ENCODE results near the gene LRRTM4. TPM values are rescaled to one million over a fixed set of nuclear protein-coding genes. Genes with fewer than 3 reads are reported as not detected.

LRRTM4 gene
- total RNA-seq, 1 experiment from 2014 or later, result 0.23 TPM

- BruUV-seq (replicated peaks), result no TSS peak
- Histone ChIP-seq H3K9me3 (ENCODE audit: control insufficient read depth, insufficient read depth, low read depth, low read length) (no peaks in the 10 kb centered on the region), H3K36me3 (ENCODE audit: control insufficient read depth, insufficient read depth, low read length) (no peaks in the 10 kb centered on the region), H3K27ac (ENCODE audit: low read length) (no peak overlapping the region), H3K4me3 (ENCODE audit: low read depth in 2 of 2, low read length in 2 of 2) (no peak overlapping the region), H3K27me3 (ENCODE audit: control insufficient read depth, insufficient read depth, low read length) (no peaks in the 10 kb centered on the region), H3K4me1 (ENCODE audit: control insufficient read depth, insufficient read depth, low read length) (no peaks in the 10 kb centered on the region)
- ATAC-seq, result no peak
- intact Hi-C loops (cut with micrococcal nuclease; ENCODE audit: unreplicated experiment), result no loop called here
- in situ Hi-C loops (cut with HindIII; ENCODE audit: low pct_unique_long_range_greater_than_20kb, low sequenced_read_pairs), result no loop called here
- POLR2A ChIA-PET, result no interaction called here
- no peak for DNase-seq (ENCODE audit: low read depth, low spot score)
- TF ChIP-seq SIN3A (IDR thresholded peaks at IDR 0.05; ENCODE audit: borderline replicate concordance, insufficient read depth, low read depth, low read length) (no peak), TCF7L2 (IDR thresholded peaks at IDR 0.05; ENCODE audit: low read depth, low read length) (no peak), POLR2AphosphoS5 (IDR thresholded peaks at IDR 0.05; ENCODE audit: low read depth, low read length) (no peak)
- TF ChIP-seq, protein P1, sequence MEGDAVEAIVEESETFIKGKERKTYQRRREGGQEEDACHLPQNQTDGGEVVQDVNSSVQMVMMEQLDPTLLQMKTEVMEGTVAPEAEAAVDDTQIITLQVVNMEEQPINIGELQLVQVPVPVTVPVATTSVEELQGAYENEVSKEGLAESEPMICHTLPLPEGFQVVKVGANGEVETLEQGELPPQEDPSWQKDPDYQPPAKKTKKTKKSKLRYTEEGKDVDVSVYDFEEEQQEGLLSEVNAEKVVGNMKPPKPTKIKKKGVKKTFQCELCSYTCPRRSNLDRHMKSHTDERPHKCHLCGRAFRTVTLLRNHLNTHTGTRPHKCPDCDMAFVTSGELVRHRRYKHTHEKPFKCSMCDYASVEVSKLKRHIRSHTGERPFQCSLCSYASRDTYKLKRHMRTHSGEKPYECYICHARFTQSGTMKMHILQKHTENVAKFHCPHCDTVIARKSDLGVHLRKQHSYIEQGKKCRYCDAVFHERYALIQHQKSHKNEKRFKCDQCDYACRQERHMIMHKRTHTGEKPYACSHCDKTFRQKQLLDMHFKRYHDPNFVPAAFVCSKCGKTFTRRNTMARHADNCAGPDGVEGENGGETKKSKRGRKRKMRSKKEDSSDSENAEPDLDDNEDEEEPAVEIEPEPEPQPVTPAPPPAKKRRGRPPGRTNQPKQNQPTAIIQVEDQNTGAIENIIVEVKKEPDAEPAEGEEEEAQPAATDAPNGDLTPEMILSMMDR (IDR thresholded peaks at IDR 0.05), result no peak
- TF ChIP-seq, protein P2, sequence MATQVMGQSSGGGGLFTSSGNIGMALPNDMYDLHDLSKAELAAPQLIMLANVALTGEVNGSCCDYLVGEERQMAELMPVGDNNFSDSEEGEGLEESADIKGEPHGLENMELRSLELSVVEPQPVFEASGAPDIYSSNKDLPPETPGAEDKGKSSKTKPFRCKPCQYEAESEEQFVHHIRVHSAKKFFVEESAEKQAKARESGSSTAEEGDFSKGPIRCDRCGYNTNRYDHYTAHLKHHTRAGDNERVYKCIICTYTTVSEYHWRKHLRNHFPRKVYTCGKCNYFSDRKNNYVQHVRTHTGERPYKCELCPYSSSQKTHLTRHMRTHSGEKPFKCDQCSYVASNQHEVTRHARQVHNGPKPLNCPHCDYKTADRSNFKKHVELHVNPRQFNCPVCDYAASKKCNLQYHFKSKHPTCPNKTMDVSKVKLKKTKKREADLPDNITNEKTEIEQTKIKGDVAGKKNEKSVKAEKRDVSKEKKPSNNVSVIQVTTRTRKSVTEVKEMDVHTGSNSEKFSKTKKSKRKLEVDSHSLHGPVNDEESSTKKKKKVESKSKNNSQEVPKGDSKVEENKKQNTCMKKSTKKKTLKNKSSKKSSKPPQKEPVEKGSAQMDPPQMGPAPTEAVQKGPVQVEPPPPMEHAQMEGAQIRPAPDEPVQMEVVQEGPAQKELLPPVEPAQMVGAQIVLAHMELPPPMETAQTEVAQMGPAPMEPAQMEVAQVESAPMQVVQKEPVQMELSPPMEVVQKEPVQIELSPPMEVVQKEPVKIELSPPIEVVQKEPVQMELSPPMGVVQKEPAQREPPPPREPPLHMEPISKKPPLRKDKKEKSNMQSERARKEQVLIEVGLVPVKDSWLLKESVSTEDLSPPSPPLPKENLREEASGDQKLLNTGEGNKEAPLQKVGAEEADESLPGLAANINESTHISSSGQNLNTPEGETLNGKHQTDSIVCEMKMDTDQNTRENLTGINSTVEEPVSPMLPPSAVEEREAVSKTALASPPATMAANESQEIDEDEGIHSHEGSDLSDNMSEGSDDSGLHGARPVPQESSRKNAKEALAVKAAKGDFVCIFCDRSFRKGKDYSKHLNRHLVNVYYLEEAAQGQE (IDR thresholded peaks at IDR 0.05; ENCODE audit: insufficient read depth in 1 of 2, low read depth in 2 of 2, low read length in 1 of 2), result no peak
- CTCF ChIA-PET, result no interaction called here
These were observed 253.6 kb downstream of the LRRTM4 start for GRCh38 chr2:77268626-77269025.

DNA sequence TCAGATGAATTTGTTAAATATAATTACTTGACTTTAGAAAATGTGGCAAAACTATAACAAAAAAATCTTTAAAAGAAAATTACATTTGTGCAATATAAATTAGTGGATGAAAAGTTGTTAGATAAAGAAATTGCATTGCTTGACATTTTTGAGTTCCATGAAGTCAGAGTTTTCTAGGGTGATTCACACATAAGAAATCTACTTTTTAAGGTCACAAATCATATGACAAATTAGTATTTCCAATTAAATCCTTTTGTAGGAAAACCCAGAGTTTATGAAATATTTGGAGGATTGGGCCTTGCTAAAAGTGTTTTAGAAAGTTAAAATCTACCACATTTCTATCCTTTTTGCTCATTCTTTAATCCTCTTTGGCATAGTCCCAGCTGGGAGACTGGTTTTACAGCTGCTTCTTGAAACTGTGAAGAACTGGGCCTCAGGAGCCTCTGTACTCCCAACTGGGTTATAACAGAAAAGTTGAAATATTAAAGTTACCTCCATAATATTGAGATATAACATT lies 289.2 kb downstream of the LRRTM4 start:
- H3K27ac ChIP-seq (ENCODE audit: low read length), result no peak overlapping the region
- no peak overlapping the region for H3K4me3 ChIP-seq (ENCODE audit: low read depth in 2 of 2, low read length in 2 of 2)
- CTCF ChIA-PET, result no interaction called here
- ATAC-seq, result no peak
- intact Hi-C loops (cut with micrococcal nuclease; ENCODE audit: unreplicated experiment), result no loop called here
- in situ Hi-C loops (cut with HindIII; ENCODE audit: low pct_unique_long_range_greater_than_20kb, low sequenced_read_pairs), result no loop called here
- DNase-seq (ENCODE audit: low read depth, low spot score), result no peak
- no peaks in the 10 kb centered on the region for H3K9me3 ChIP-seq (ENCODE audit: control insufficient read depth, insufficient read depth, low read depth, low read length)
- POLR2A ChIA-PET, result no interaction called here
- H3K27me3 ChIP-seq (ENCODE audit: control insufficient read depth, insufficient read depth, low read length), result no peaks in the 10 kb centered on the region
- no TSS peak for BruUV-seq (replicated peaks)
- H3K4me1 ChIP-seq (ENCODE audit: control insufficient read depth, insufficient read depth, low read length), result no peaks in the 10 kb centered on the region
- H3K36me3 ChIP-seq (ENCODE audit: control insufficient read depth, insufficient read depth, low read length), result no peaks in the 10 kb centered on the region
- TF ChIP-seq, protein P2 (IDR thresholded peaks at IDR 0.05; ENCODE audit: insufficient read depth in 1 of 2, low read depth in 2 of 2, low read length in 1 of 2), result no peak
- TF ChIP-seq SIN3A (IDR thresholded peaks at IDR 0.05; ENCODE audit: borderline replicate concordance, insufficient read depth, low read depth, low read length) (no peak), TCF7L2 (IDR thresholded peaks at IDR 0.05; ENCODE audit: low read depth, low read length) (no peak), POLR2AphosphoS5 (IDR thresholded peaks at IDR 0.05; ENCODE audit: low read depth, low read length) (no peak)
- TF ChIP-seq, protein P1 (IDR thresholded peaks at IDR 0.05), result no peak
